HepG2 (cell line): ENCODE measurements around the gene RPGRIP1. TPM values are rescaled to one million over a fixed set of nuclear protein-coding genes. Genes with fewer than 3 reads are reported as not detected.

Experiments
- AGO2 ChIP-seq: fragments of 200-400 bp; formaldehyde crosslinking; optimal IDR thresholded peaks from 2 replicates; pipeline ENCODE3; 2017; ENCODE audit warnings: mild to moderate bottlenecking, low read depth, low read length, moderate library complexity
- BCL6 ChIP-seq: IDR thresholded peaks from 2 replicates; pipeline ENCODE4 v1.6.1; 2016; ENCODE audit warnings: missing genetic modification reagents, missing compliant biosample characterization
- EEA1 ChIP-seq: sonication (generic); formaldehyde crosslinking; IDR thresholded peaks from 2 replicates; pipeline ENCODE4 v1.5.1; 2020; ENCODE audit warnings: mild to moderate bottlenecking, missing genetic modification reagents, borderline replicate concordance
- ELF4 ChIP-seq: sonication (generic); formaldehyde crosslinking; IDR thresholded peaks from 2 replicates; pipeline ENCODE4 v1.5.0; 2020; ENCODE audit warnings: missing genetic modification reagents, mild to moderate bottlenecking, moderate library complexity, borderline replicate concordance
- GATAD1 ChIP-seq: IDR thresholded peaks from 2 replicates; pipeline ENCODE4 v1.6.1; 2016; ENCODE audit warnings: missing genetic modification reagents, missing compliant biosample characterization
- HNRNPK ChIP-seq: fragments of 200-400 bp; formaldehyde crosslinking; IDR thresholded peaks from 2 replicates; pipeline ENCODE4 v1.6.1; 2018; ENCODE audit warnings: low read length, low read depth, moderate library complexity, mild to moderate bottlenecking; ENCODE audit not compliant: poor library complexity, severe bottlenecking
- HOXA3 ChIP-seq: sonication (generic); formaldehyde crosslinking; IDR thresholded peaks from 2 replicates; pipeline ENCODE4 v1.5.0; 2020; ENCODE audit warnings: missing genetic modification reagents
- IKZF4 ChIP-seq: sonication (generic); formaldehyde crosslinking; IDR thresholded peaks from 2 replicates; pipeline ENCODE4 v1.5.1; 2020; ENCODE audit warnings: borderline replicate concordance, mild to moderate bottlenecking, low read depth, missing genetic modification reagents; ENCODE audit errors: not compliant biosample characterization
- KLF12 ChIP-seq: sonication (generic); formaldehyde crosslinking; IDR thresholded peaks from 2 replicates; pipeline ENCODE4 v1.4.0; 2020; ENCODE audit warnings: missing genetic modification reagents, borderline replicate concordance
- MIER3 ChIP-seq: IDR thresholded peaks from 2 replicates; pipeline ENCODE4 v1.6.1; 2016; ENCODE audit warnings: missing compliant biosample characterization, borderline replicate concordance
- MTF2 ChIP-seq: sonication (generic); formaldehyde crosslinking; IDR thresholded peaks from 2 replicates; pipeline ENCODE4 v1.5.0; 2020; ENCODE audit warnings: missing genetic modification reagents, borderline replicate concordance
- MZF1 ChIP-seq: sonication (generic); formaldehyde crosslinking; IDR thresholded peaks from 2 replicates; pipeline ENCODE4 v1.8.1; 2023; ENCODE audit warnings: mild to moderate bottlenecking, missing genetic modification reagents, borderline replicate concordance
- NFKB2 ChIP-seq: sonication (generic); formaldehyde crosslinking; IDR thresholded peaks from 2 replicates; pipeline ENCODE4 v1.4.0; 2020; ENCODE audit warnings: missing genetic modification reagents, borderline replicate concordance
- PAF1 ChIP-seq: IDR thresholded peaks from 2 replicates; pipeline ENCODE4 v1.6.1; 2016; ENCODE audit warnings: missing genetic modification reagents, missing compliant biosample characterization
- PCBP1 ChIP-seq: fragments of 200-400 bp; formaldehyde crosslinking; IDR thresholded peaks from 2 replicates; pipeline ENCODE4 v1.6.1; 2017; ENCODE audit warnings: mild to moderate bottlenecking, low read depth, low read length, borderline replicate concordance
- POLR2A ChIP-seq, 2 experiments: IDR thresholded peaks; 2 replicates each; pipeline ENCODE4 v1.6.1; 2011; ENCODE audit warnings: low read depth in 2 of 2, low read length in 2 of 2, mild to moderate bottlenecking in 1 of 2, moderate library complexity in 1 of 2; ENCODE audit not compliant: insufficient read depth in 1 of 2
- POLR2AphosphoS2 ChIP-seq: IDR thresholded peaks from 2 replicates; pipeline ENCODE4 v1.6.1; 2011; ENCODE audit warnings: low read depth, low read length, improper control_type of control experiment
- POLR2AphosphoS5 ChIP-seq: IDR thresholded peaks from 2 replicates; pipeline ENCODE4 v1.6.1; 2012; ENCODE audit warnings: low read depth, low read length
- RBFOX2 ChIP-seq: fragments of 200-400 bp; formaldehyde crosslinking; IDR thresholded peaks from 2 replicates; pipeline ENCODE4 v1.6.1; 2017; ENCODE audit warnings: low read depth, mild to moderate bottlenecking, low read length
- SIN3A ChIP-seq: IDR thresholded peaks from 2 replicates; pipeline ENCODE4 v1.6.1; 2011; ENCODE audit warnings: low read depth, mild to moderate bottlenecking, control low read depth, low read length, borderline replicate concordance
- SSRP1 ChIP-seq: IDR thresholded peaks from 2 replicates; pipeline ENCODE4 v1.6.1; 2016; ENCODE audit warnings: control low read depth
- TARDBP ChIP-seq: sonication (generic); formaldehyde crosslinking; IDR thresholded peaks from 2 replicates; pipeline ENCODE4 v1.8.0; 2022; ENCODE audit warnings: mild to moderate bottlenecking, missing genetic modification reagents
- TBX3 ChIP-seq: fragments of 450-650 bp; IDR thresholded peaks from 2 replicates; pipeline ENCODE4 v1.6.1; 2017; ENCODE audit warnings: antibody characterized with exemption, mild to moderate bottlenecking, inconsistent platforms, borderline replicate concordance
- XRCC5 ChIP-seq: fragments of 200-400 bp; formaldehyde crosslinking; optimal IDR thresholded peaks from 2 replicates; pipeline ENCODE3; 2017; ENCODE audit warnings: mild to moderate bottlenecking, low read length
- ZNF292 ChIP-seq: sonication (generic); formaldehyde crosslinking; IDR thresholded peaks from 2 replicates; pipeline ENCODE4 v1.8.1; 2022; ENCODE audit warnings: mild to moderate bottlenecking, low read depth, missing genetic modification reagents, borderline replicate concordance
- ZNF75D ChIP-seq: sonication (generic); formaldehyde crosslinking; IDR thresholded peaks from 2 replicates; pipeline ENCODE4 v1.8.1; 2023; ENCODE audit warnings: missing genetic modification reagents, mild to moderate bottlenecking, borderline replicate concordance
- ZNF782 ChIP-seq: sonication (generic); formaldehyde crosslinking; IDR thresholded peaks from 2 replicates; pipeline ENCODE4 v1.4.0; 2020; ENCODE audit warnings: missing genetic modification reagents, mild to moderate bottlenecking, borderline replicate concordance
- ZSCAN31 ChIP-seq: sonication (generic); formaldehyde crosslinking; IDR thresholded peaks from 2 replicates; pipeline ENCODE4 v1.5.0; 2020; ENCODE audit warnings: low read depth, mild to moderate bottlenecking, missing genetic modification reagents
- polyA plus RNA-seq, 8 experiments: library from polyadenylated mRNA; depleted of rRNA in 3 of 8; stranded (reverse) in 7 of 8; unstranded in 1 of 8; fragments of >200 nt; fragmentation: Illumina TruSeq in 4 of 8; extraction: Trizol in 4 of 8; gene quantifications; 2 replicates each; pipeline versions ENCODE4 v1.2.1 to v1.2.3, GENCODE V29; 2011 to 2016; ENCODE audit warnings: low read depth in 4 of 8, missing spikeins in 1 of 8, mixed read lengths in 1 of 8; ENCODE audit not compliant: insufficient read depth in 1 of 8
- total RNA-seq, 5 experiments: library from RNA; depleted of rRNA; stranded (reverse); fragments of >200 nt; fragmentation: Illumina TruSeq; extraction: Trizol; gene quantifications; 2 replicates each; pipeline ENCODE4 v1.2.3, GENCODE V29; 2016; ENCODE audit warnings: low read depth in 1 of 5
- TF ChIP-seq, protein P1 (sequence below): sonication (generic); formaldehyde crosslinking; IDR thresholded peaks from 2 replicates; pipeline ENCODE4 v1.5.0; 2020; ENCODE audit warnings: missing genetic modification reagents, mild to moderate bottlenecking, borderline replicate concordance

The RPGRIP1 gene
- total and polyA plus RNA-seq, 2 of the 13 experiments (the other 11 are each of a cell fraction or from before 2014, with no cell fraction given), result 0.13 to 1.1 TPM

DNA sequence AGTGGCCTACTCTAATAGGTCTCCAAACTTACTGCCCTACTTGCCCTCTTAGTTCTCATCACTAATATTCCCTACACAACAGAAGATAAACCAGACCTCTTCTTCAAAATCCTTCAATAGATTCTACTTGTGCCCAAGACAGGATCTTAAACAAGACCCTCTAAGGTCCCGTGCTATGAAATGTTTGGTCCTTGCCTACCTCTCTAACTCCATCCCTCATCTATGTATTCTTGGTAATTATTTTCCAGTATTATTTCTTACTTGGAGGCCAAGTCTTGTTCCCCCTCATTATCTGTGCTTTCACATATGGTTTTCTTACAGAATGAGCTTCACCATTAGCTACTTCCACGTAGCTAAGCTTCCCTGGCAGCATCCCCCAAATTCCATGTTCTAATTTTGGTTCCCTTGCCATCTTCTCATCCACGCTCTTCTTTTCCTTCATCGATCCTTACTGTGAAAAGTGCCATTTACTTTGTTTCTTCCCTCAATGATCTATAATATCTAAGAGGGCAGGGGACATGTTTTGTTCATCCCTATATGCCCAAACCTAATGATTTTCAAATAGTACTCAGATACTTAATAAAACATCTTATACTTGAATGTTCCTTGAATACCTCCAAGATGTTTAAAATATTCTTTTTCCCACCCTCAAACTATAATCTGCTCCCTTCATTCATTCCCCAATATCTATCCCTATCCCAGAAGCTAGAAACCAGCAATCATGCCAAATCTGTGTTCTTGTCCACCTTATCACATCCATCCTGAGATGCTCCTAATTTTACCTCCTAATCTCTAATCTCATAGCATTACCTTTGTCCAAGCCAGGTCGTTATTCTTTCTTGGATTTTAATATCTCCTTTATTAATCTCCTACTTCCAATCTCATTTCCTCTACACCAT, 20.7 kb upstream of the RPGRIP1 start (continued):
- TF ChIP-seq TBX3 (no peak), HOXA3 (CRISPR knock-in tag) (no peak), BCL6 (CRISPR knock-in tag) (no peak), SSRP1 (CRISPR knock-in tag) (peak; percentile 86; the same call in 1 of the 2 replicates), TARDBP (no peak), XRCC5 (no peak), EEA1 (no peak), PAF1 (peak; percentile 67; the same call in 1 of the 2 replicates), AGO2 (peak; percentile 76), ZNF75D (CRISPR knock-in tag) (no peak), PCBP1 (no peak), SIN3A (no peak), MIER3 (CRISPR knock-in tag) (no peak), POLR2AphosphoS5 (peak; percentile 50), POLR2AphosphoS2 (peak; percentile 54), POLR2A (IDR thresholded peaks at IDR 0.05; ENCODE audit: insufficient read depth in 1 of 2, low read depth in 2 of 2, low read length in 2 of 2) (peak in 1 of 2 experiments; percentile 62), ZSCAN31 (CRISPR knock-in tag) (no peak), MTF2 (CRISPR knock-in tag) (no peak), NFKB2 (CRISPR knock-in tag) (no peak), GATAD1 (CRISPR knock-in tag) (no peak), ELF4 (CRISPR knock-in tag) (no peak), RBFOX2 (peak; percentile 74), HNRNPK (peak; percentile 27), ZNF782 (CRISPR knock-in tag) (no peak), IKZF4 (no peak), MZF1 (CRISPR knock-in tag) (no peak), ZNF292 (CRISPR knock-in tag) (no peak), KLF12 (CRISPR knock-in tag) (no peak)
- TF ChIP-seq, protein P1, sequence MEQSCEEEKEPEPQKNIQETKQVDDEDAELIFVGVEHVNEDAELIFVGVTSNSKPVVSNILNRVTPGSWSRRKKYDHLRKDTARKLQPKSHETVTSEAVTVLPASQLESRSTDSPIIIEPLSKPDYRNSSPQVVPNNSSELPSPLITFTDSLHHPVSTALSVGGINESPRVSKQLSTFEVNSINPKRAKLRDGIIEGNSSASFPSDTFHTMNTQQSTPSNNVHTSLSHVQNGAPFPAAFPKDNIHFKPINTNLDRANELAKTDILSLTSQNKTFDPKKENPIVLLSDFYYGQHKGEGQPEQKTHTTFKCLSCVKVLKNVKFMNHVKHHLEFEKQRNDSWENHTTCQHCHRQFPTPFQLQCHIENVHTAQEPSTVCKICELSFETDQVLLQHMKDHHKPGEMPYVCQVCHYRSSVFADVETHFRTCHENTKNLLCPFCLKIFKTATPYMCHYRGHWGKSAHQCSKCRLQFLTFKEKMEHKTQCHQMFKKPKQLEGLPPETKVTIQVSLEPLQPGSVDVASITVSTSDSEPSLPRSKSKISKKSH (CRISPR knock-in tag), result no peak
